ENCODE data around the gene PNMA5. TPM values are rescaled to one million over a fixed set of nuclear protein-coding genes. Genes with fewer than 3 reads are reported as not detected.

The PNMA5 gene
- total and polyA plus RNA-seq, 3 experiments from 2014 or later = not detected

GRCh38 chrX:152942077-152942442 is 51.9 kb downstream of the PNMA5 start:
- peak overlapping the region in 3 of 8 donors; percentile 12 to 20 (median 14) for H3K27ac Mint-ChIP-seq
- H3K4me1 ChIP-seq (ENCODE audit: insufficient read depth, low read length) = peaks cover 8% of the 10 kb centered on the region
- H3K36me3 ChIP-seq (ENCODE audit: insufficient read depth, low read length) = no peaks in the 10 kb centered on the region
- DNase-seq = no peak
- peaks cover 0 to 7% of the 10 kb centered on the region in 2 donors for H3K27me3 Mint-ChIP-seq
- H3K27me3 ChIP-seq (ENCODE audit: insufficient read depth, low read length, poor library complexity, severe bottlenecking) = no peaks in the 10 kb centered on the region
- ChIA-PET CTCF (interaction anchor here (0.7 to 2.4 kb wide), 19 partner anchors 11 to 725 kb away, joined by 3 to 19 read pairs (median 4); partner anchors contain the start of gene HAUS7), POLR2A (interaction anchor here (0.7 to 1.1 kb wide), 4 partner anchors 16 to 392 kb away, joined by 3 to 7 read pairs (median 4); partner anchors contain the start of gene ZNF275)
- peaks cover 0 to 8% (median 0%) of the 10 kb centered on the region in 3 donors for H3K36me3 Mint-ChIP-seq
- no peaks in the 10 kb centered on the region for H3K9me3 ChIP-seq (ENCODE audit: low read length)
- H3K4me1 Mint-ChIP-seq = peaks cover 6 to 9% (median 9%) of the 10 kb centered on the region in 3 donors
- H3K9me3 Mint-ChIP-seq = no peaks in the 10 kb centered on the region
- peak overlapping the region in 5 of 7 donors; percentile 1 to 42 (median 34) for H3K4me3 Mint-ChIP-seq
- H3K4me3 ChIP-seq (ENCODE audit: low read length) = peak overlapping the region; percentile 51
- peak overlapping the region; percentile 9 for H3K27ac ChIP-seq (ENCODE audit: low read depth, low read length)

- Histone ChIP-seq H3K27ac (ENCODE audit: low read depth, low read length) (peak overlapping the region; percentile 9), H3K36me3 (ENCODE audit: insufficient read depth, low read length) (no peaks in the 10 kb centered on the region), H3K4me3 (ENCODE audit: low read length) (peak overlapping the region; percentile 59), H3K27me3 (ENCODE audit: insufficient read depth, low read length, poor library complexity, severe bottlenecking) (no peaks in the 10 kb centered on the region), H3K9me3 (ENCODE audit: low read length) (no peaks in the 10 kb centered on the region), H3K4me1 (ENCODE audit: insufficient read depth, low read length) (peaks cover 8% of the 10 kb centered on the region)
- Mint-ChIP-seq H3K27me3 (peaks cover 0 to 4% of the 10 kb centered on the region in 2 donors), H3K27ac (peak overlapping the region; percentile 64 to 88 (median 84)), H3K4me1 (peaks cover 6 to 9% (median 9%) of the 10 kb centered on the region in 3 donors), H3K9me3 (no peaks in the 10 kb centered on the region), H3K36me3 (peaks cover 0 to 4% (median 0%) of the 10 kb centered on the region in 3 donors), H3K4me3 (peak overlapping the region; percentile 76 to 89 (median 85))
- peak; percentile 82 to 93 (median 89) for DNase-seq
- CTCF ChIA-PET = interaction anchor here (0.7 to 2.4 kb wide), 19 partner anchors 11 to 725 kb away, joined by 3 to 19 read pairs (median 4); partner anchors contain the start of gene HAUS7
- POLR2A ChIA-PET = interaction anchor here (0.7 to 1.2 kb wide), 6 partner anchors 17 to 1003 kb away, joined by 3 to 7 read pairs (median 5); partner anchors contain the start of genes RENBP and ZNF275
These were observed 52.4 kb downstream of the PNMA5 start for GRCh38 chrX:152941328-152942076.

Other genes starting within 250 kb of the PNMA5 start
- not detected for gene MAGEA2, start 240.3 kb downstream of the PNMA5 start, total RNA-seq
- gene MAGEA2, start 240.3 kb downstream of the PNMA5 start, polyA plus RNA-seq = not detected
- not detected for gene CSAG3, start 234.9 kb downstream of the PNMA5 start, total RNA-seq
- gene CSAG3, start 234.9 kb downstream of the PNMA5 start, polyA plus RNA-seq = not detected
- gene MAGEA6, start 224.4 kb downstream of the PNMA5 start, total RNA-seq = not detected
- gene MAGEA6, start 224.4 kb downstream of the PNMA5 start, polyA plus RNA-seq = not detected
- gene CETN2, start 163.4 kb downstream of the PNMA5 start, total RNA-seq = 10 to 100 TPM; 12.5 to 15.4 TPM
- 29.0 TPM for gene CETN2, start 163.4 kb downstream of the PNMA5 start, polyA plus RNA-seq
- gene NSDHL, start 163.1 kb downstream of the PNMA5 start, total RNA-seq = 10 to 100 TPM; 20.3 to 21.8 TPM
- gene NSDHL, start 163.1 kb downstream of the PNMA5 start, polyA plus RNA-seq = 15.0 TPM
- under 1 TPM; 0.82 to 0.96 TPM for gene ZNF185, start 96.0 kb downstream of the PNMA5 start, total RNA-seq
- 2.3 TPM for gene ZNF185, start 96.0 kb downstream of the PNMA5 start, polyA plus RNA-seq
- gene PNMA3, start 62.4 kb upstream of the PNMA5 start, total RNA-seq = 1 to 10 TPM; 1.1 TPM
- 0.30 TPM for gene PNMA3, start 62.4 kb upstream of the PNMA5 start, polyA plus RNA-seq
- gene PNMA6A, start 78.3 kb upstream of the PNMA5 start, total RNA-seq = 1 to 10 TPM; 1.7 to 1.8 TPM
- gene PNMA6A, start 78.3 kb upstream of the PNMA5 start, polyA plus RNA-seq = 0.29 TPM
- not detected for gene MAGEA1, start 185.2 kb upstream of the PNMA5 start, total RNA-seq
- gene MAGEA1, start 185.2 kb upstream of the PNMA5 start, polyA plus RNA-seq = not detected